GM23338 (cell line): ENCODE measurements around the gene TDP2. TPM values are rescaled to one million over a fixed set of nuclear protein-coding genes. Genes with fewer than 3 reads are reported as not detected.

ENCODE experiments used
- ATAC-seq: fragments of 200-7000 bp; cut with Tn5 transposase; 3 replicates; pipeline ENCODE4 v1.9.1; 2020
- DNase-seq: peaks from one replicate; pipeline ENCODE4 v3.0.0-alpha.2; 2015; ENCODE audit warnings: low spot score
- H2AFZ ChIP-seq: fragments of 200-600 bp; sonication (generic); 2 replicates; pipeline ENCODE4 v1.8.0; 2016; ENCODE audit warnings: antibody characterized with exemption, mild to moderate bottlenecking, moderate library complexity
- H3F3A ChIP-seq: fragments of 200-600 bp; sonication (generic); replicated peaks from 2 replicates; pipeline ENCODE4 v1.8.0; 2017; ENCODE audit warnings: antibody characterized with exemption, mixed run types, low read depth
- H3K27ac ChIP-seq: fragments of 200-600 bp; sonication (generic); 2 replicates; pipeline ENCODE4 v1.6.1; 2016; ENCODE audit warnings: low read depth
- H3K27me3 ChIP-seq: fragments of 200-600 bp; sonication (generic); 2 replicates; pipeline ENCODE4 v1.8.0; 2016; ENCODE audit warnings: mild to moderate bottlenecking, mixed run types, moderate library complexity; ENCODE audit not compliant: insufficient read depth
- H3K36me3 ChIP-seq: fragments of 200-600 bp; sonication (generic); 2 replicates; pipeline ENCODE4 v1.8.0; 2016; ENCODE audit warnings: mild to moderate bottlenecking; ENCODE audit not compliant: insufficient read depth
- H3K4me1 ChIP-seq: fragments of 200-600 bp; sonication (generic); 2 replicates; pipeline ENCODE4 v1.8.0; 2016; ENCODE audit warnings: mild to moderate bottlenecking, moderate library complexity; ENCODE audit not compliant: insufficient read depth
- H3K4me2 ChIP-seq: fragments of 200-600 bp; sonication (generic); 2 replicates; pipeline ENCODE4 v1.7.1; 2017; ENCODE audit warnings: mixed run types
- H3K4me3 ChIP-seq: fragments of 200-600 bp; sonication (generic); 2 replicates; pipeline ENCODE4 v1.6.1; 2016; ENCODE audit warnings: mixed run types
- H3K79me2 ChIP-seq: fragments of 200-600 bp; sonication (generic); replicated peaks from 2 replicates; pipeline ENCODE4 v1.8.0; 2017; ENCODE audit warnings: mild to moderate bottlenecking; ENCODE audit not compliant: insufficient read depth
- H3K9me2 ChIP-seq: fragments of 200-600 bp; sonication (generic); 2 replicates; pipeline ENCODE4 v1.8.0; 2017; ENCODE audit not compliant: insufficient read depth
- H4K20me1 ChIP-seq: fragments of 200-600 bp; sonication (generic); replicated peaks from 2 replicates; pipeline ENCODE4 v1.8.0; 2017; ENCODE audit warnings: mild to moderate bottlenecking; ENCODE audit not compliant: insufficient read depth
- H3K27ac Mint-ChIP-seq: 2 replicates; pipeline ENCODE4 v1.8.0; 2020; ENCODE audit warnings: inconsistent platforms, mild to moderate bottlenecking, moderate library complexity, mixed read lengths
- H3K27me3 Mint-ChIP-seq: 3 replicates; pipeline ENCODE4 v1.8.0; 2022; ENCODE audit warnings: low read depth, mild to moderate bottlenecking, moderate library complexity, mixed read lengths, inconsistent platforms; ENCODE audit not compliant: insufficient read depth, poor library complexity
- H3K36me3 Mint-ChIP-seq: 3 replicates; pipeline ENCODE4 v1.8.0; 2021; ENCODE audit warnings: low read depth, mild to moderate bottlenecking, inconsistent platforms, moderate library complexity, mixed read lengths
- H3K4me1 Mint-ChIP-seq: 3 replicates; pipeline ENCODE4 v1.8.0; 2020; ENCODE audit warnings: mild to moderate bottlenecking, inconsistent platforms, mixed read lengths
- H3K4me3 Mint-ChIP-seq: 3 replicates; pipeline ENCODE4 v1.8.0; 2021; ENCODE audit warnings: moderate library complexity, mild to moderate bottlenecking, inconsistent platforms, mixed read lengths
- H3K9me3 Mint-ChIP-seq: 3 replicates; pipeline ENCODE4 v1.8.0; 2020; ENCODE audit warnings: moderate library complexity, mild to moderate bottlenecking, inconsistent platforms, mixed read lengths
- CREB1 ChIP-seq: fragments of 250-450 bp; sonication (Bioruptor Pico); IDR thresholded peaks from 2 replicates; pipeline ENCODE4 v1.5.0; 2020; ENCODE audit warnings: low read depth, mild to moderate bottlenecking, moderate library complexity
- CTCF ChIP-seq, 2 experiments: fragments of 200-600 bp in 1 of 2; sonication (generic) in 1 of 2; conservative IDR thresholded peaks; 2 replicates each; pipeline versions ENCODE4 v1.5.1 to v1.6.1; 2016 to 2017; ENCODE audit warnings: antibody characterized with exemption in 2 of 2, low read depth in 2 of 2, mild to moderate bottlenecking in 2 of 2, moderate library complexity in 1 of 2
- ETS1 ChIP-seq: IDR thresholded peaks from 2 replicates; pipeline ENCODE4 v1.6.1; 2016; ENCODE audit warnings: antibody characterized with exemption
- EZH2 ChIP-seq: fragments of 200-600 bp; sonication (generic); IDR thresholded peaks from one replicate; pipeline ENCODE4 v1.8.0; 2017; ENCODE audit warnings: antibody characterized with exemption, mild to moderate bottlenecking, low read depth; ENCODE audit not compliant: unreplicated experiment
- EZH2phosphoT487 ChIP-seq: fragments of 200-600 bp; sonication (generic); IDR thresholded peaks from one replicate; pipeline ENCODE4 v1.8.1; 2018; ENCODE audit warnings: antibody characterized with exemption; ENCODE audit not compliant: unreplicated experiment
- JUNB ChIP-seq: IDR thresholded peaks from one replicate; pipeline ENCODE4 v1.6.1; 2016; ENCODE audit warnings: antibody characterized with exemption; ENCODE audit not compliant: unreplicated experiment
- POLR2AphosphoS5 ChIP-seq: IDR thresholded peaks from 2 replicates; pipeline ENCODE4 v1.6.1; 2016; ENCODE audit warnings: antibody characterized with exemption, low read depth
- REST ChIP-seq: IDR thresholded peaks from one replicate; pipeline ENCODE4 v1.6.1; 2018; ENCODE audit warnings: antibody characterized with exemption; ENCODE audit not compliant: unreplicated experiment
- ZNF114 ChIP-seq: fragments of 250-450 bp; sonication (Bioruptor Pico); IDR thresholded peaks from 2 replicates; pipeline ENCODE4 v1.5.0; 2020; ENCODE audit warnings: mild to moderate bottlenecking, moderate library complexity
- ZNF331 ChIP-seq: fragments of 250-450 bp; sonication (Bioruptor Pico); IDR thresholded peaks from 2 replicates; pipeline ENCODE4 v1.5.0; 2020; ENCODE audit warnings: low read depth, mild to moderate bottlenecking, moderate library complexity
- ZNF462 ChIP-seq: fragments of 250-450 bp; sonication (Bioruptor Pico); IDR thresholded peaks from 2 replicates; pipeline ENCODE4 v1.5.0; 2020; ENCODE audit warnings: mild to moderate bottlenecking, moderate library complexity
- polyA plus RNA-seq: library from polyadenylated mRNA; unstranded; fragments of >200 nt; fragmentation: Nextera tagmentation; extraction: Ambion mirVana; gene quantifications from 2 replicates; pipeline ENCODE4 v1.2.1, GENCODE V29; 2016
- total RNA-seq: library from RNA; depleted of rRNA; stranded (reverse); fragments of >200 nt; shearing (Covaris generic); gene quantifications from 2 replicates; pipeline ENCODE4 v1.2.3, GENCODE V29; 2014

TDP2 gene
- total and polyA plus RNA-seq, 2 experiments from 2014 or later = 46.8 to 47.8 TPM

- no peaks in the 10 kb centered on the region for H3K36me3 ChIP-seq
- DNase-seq = no peak
- Mint-ChIP-seq H3K4me1 (peaks cover 31% of the 10 kb centered on the region), H3K4me3 (no peak overlapping the region), H3K36me3 (peaks cover 10% of the 10 kb centered on the region; the same call in 1 of the 3 replicates), H3K27ac (no peak overlapping the region; the same call in 1 of the 2 replicates), H3K27me3 (no peaks in the 10 kb centered on the region), H3K9me3 (0 out of 3 replicates have a peak, but pooled peaks cover 4% of the 10 kb centered on the region)
- H3K79me2 ChIP-seq = no peaks in the 10 kb centered on the region
- TF ChIP-seq CREB1 (CRISPR knock-in tag) (no peak), POLR2AphosphoS5 (no peak), CTCF (conservative IDR thresholded peaks at IDR 0.05; ENCODE audit: low read depth in 2 of 2) (no peak), ZNF331 (CRISPR knock-in tag) (no peak), EZH2 (no peak), EZH2phosphoT487 (no peak), ZNF462 (CRISPR knock-in tag) (no peak), ZNF114 (CRISPR knock-in tag) (no peak), REST (no peak), ETS1 (no peak), JUNB (no peak)
- no peak overlapping the region for H3K27ac ChIP-seq
- no peak overlapping the region for H3K4me3 ChIP-seq
- peaks cover 15% of the 10 kb centered on the region; the same call in 1 of the 2 replicates for H3K4me1 ChIP-seq
- ATAC-seq = peak; percentile 69
- peak overlapping the region; percentile 82; the same call in 1 of the 2 replicates for H2AFZ ChIP-seq
- H3F3A ChIP-seq = no peaks in the 10 kb centered on the region
- H3K9me2 ChIP-seq = no peaks in the 10 kb centered on the region
- H3K27me3 ChIP-seq = no peaks in the 10 kb centered on the region
- H4K20me1 ChIP-seq = no peaks in the 10 kb centered on the region
- no peak overlapping the region for H3K4me2 ChIP-seq
These were observed 35.0 kb downstream of the TDP2 start for GRCh38 chr6:24631671-24632070.
